Right lobe of liver (tissue), 4 donors: Measurements from ENCODE around the gene BLID.

Experiments
- CTCF ChIP-seq, 4 donors: fragments of 200-600 bp in 3 of 4; fragments of 450-650 bp in 1 of 4; IDR thresholded peaks; one replicate each; pipeline versions ENCODE4 v1.5.1 to v1.8.0; 2016 to 2022; ENCODE audit warnings: antibody characterized with exemption in 4 of 4, mild to moderate bottlenecking in 2 of 4
- POLR2A ChIP-seq: fragments of 450-650 bp; IDR thresholded peaks from one replicate; pipeline ENCODE4 v1.6.1; 2017; ENCODE audit warnings: antibody characterized with exemption, mild to moderate bottlenecking
- donor health status: DM: no; HTN: no; CAD: no.
- donor health status: DM: no; HTN: no; CAD: no.
- donor health status: DM: no; HTN: yes; CAD: no.

GRCh38 chr11:122074022-122074421 lies 42.0 kb downstream of the BLID start:
- no peak for TF ChIP-seq CTCF (IDR thresholded peaks at IDR 0.05)
- no peak for TF ChIP-seq POLR2A
